22Rv1 (cell line): ENCODE measurements around the gene KANK3.
A peak's percentile ranks its signal among the peaks of the same experiment; 100 is the strongest.

Experiments used
- H3K27ac ChIP-seq: fragments of 450-650 bp; 2 replicates; pipeline ENCODE4 v1.5.1; 2017
- ZFX ChIP-seq: fragments of 450-650 bp; IDR thresholded peaks from 2 replicates; pipeline ENCODE4 v1.6.1; 2017; ENCODE audit warnings: antibody characterized with exemption, borderline replicate concordance
- TF ChIP-seq, protein P1 (sequence below): fragments of 450-650 bp; IDR thresholded peaks from 2 replicates; pipeline ENCODE4 v1.5.1; 2017; ENCODE audit warnings: mild to moderate bottlenecking

KANK3 gene

GRCh38 chr19:8363803-8364771 lies 21.0 kb upstream of the KANK3 start, which contains the start of gene ANGPTL4:
Gene ANGPTL4 (plus strand): TSS chr19:8364155. CDS start chr19:8364322, 167 bp downstream.
- peak within 1 kb of the TSS; percentile 96 for H3K27ac ChIP-seq
- no peak for TF ChIP-seq ZFX
- TF ChIP-seq, protein P1, sequence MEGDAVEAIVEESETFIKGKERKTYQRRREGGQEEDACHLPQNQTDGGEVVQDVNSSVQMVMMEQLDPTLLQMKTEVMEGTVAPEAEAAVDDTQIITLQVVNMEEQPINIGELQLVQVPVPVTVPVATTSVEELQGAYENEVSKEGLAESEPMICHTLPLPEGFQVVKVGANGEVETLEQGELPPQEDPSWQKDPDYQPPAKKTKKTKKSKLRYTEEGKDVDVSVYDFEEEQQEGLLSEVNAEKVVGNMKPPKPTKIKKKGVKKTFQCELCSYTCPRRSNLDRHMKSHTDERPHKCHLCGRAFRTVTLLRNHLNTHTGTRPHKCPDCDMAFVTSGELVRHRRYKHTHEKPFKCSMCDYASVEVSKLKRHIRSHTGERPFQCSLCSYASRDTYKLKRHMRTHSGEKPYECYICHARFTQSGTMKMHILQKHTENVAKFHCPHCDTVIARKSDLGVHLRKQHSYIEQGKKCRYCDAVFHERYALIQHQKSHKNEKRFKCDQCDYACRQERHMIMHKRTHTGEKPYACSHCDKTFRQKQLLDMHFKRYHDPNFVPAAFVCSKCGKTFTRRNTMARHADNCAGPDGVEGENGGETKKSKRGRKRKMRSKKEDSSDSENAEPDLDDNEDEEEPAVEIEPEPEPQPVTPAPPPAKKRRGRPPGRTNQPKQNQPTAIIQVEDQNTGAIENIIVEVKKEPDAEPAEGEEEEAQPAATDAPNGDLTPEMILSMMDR: peak; percentile 19

GRCh38 chr19:8361921-8362793 lies 19.1 kb upstream of the KANK3 start:
- TF ChIP-seq, protein P1: no peak
- no peak for TF ChIP-seq ZFX
- peak overlapping the region; percentile 96 for H3K27ac ChIP-seq

GRCh38 chr19:8360196-8360595 lies 17.1 kb upstream of the KANK3 start:
- TF ChIP-seq ZFX: no peak
- TF ChIP-seq, protein P1: no peak
- no peak overlapping the region for H3K27ac ChIP-seq

- H3K27ac ChIP-seq: no peak overlapping the region
- TF ChIP-seq, protein P1: no peak
These were observed 15.9 kb upstream of the KANK3 start for GRCh38 chr19:8358948-8359347.

DNA sequence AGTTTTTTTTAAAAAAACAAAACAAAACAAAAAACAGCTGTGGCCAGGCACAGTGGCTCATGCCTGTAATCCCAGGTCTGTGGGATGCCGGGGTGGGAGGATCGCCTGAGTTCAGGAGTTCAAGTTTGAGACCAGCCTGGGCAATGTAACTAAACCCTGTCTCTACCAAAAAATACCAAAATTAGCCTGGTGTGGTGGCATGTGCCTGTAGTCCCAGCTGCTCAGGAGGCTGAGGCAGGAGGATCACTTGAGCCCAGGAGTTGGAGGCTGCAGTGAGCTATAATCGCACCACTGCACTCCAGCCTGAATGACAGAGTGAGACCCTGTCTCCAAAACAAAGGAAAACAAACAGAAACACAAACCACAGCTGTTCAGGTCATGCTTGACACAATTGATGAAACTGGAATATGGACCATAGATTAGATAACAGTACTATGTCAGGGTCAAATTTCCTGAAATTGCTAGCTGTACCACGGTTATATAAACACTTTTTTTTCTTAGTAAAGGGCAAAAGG lies 14.0 kb upstream of the KANK3 start:
- H3K27ac ChIP-seq: peak overlapping the region; percentile 17; the same call in 1 of the 2 replicates
- TF ChIP-seq ZFX: no peak
- TF ChIP-seq, protein P1: no peak

DNA sequence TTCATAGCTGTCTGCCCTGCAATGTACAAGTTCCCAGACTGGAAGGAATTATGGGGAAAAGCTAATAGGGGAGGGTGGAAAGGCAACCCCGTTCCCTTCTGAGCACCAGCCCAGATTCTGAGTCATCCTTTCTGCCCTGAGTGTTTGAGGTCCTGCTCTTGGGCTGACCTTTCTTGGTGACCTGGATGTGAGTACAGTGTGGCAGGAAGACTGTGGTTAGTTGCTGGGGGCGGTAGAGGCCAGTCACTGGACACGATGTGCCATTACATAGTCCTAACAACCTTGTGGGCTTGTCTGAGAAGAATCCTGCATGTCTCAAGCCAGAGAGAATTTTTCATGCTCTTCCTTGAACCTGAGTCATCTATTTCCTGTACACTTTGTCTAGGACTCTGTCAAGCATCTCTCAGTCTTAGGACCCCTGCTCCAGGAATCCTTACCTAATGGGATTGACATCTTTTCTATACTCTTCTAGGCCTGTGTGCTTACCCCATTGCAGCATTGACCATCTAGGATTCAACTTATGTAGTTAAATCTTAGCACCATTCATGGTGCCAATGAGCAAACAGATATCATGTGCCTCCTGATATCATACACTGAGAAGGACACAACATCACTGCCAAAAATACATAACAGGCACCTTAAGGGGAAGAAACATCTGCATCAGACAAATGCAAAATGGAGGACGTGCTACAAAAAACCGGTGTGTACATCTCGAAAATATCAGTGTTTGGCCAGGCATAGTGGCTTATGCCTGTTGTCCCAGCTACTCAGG lies 12.8 kb upstream of the KANK3 start:
- no peak for TF ChIP-seq ZFX
- TF ChIP-seq, protein P1: no peak
- H3K27ac ChIP-seq: peak overlapping the region; percentile 31; the same call in 1 of the 2 replicates

GRCh38 chr19:8352845-8353244 lies 9.8 kb upstream of the KANK3 start:
- H3K27ac ChIP-seq: peak overlapping the region; percentile 44
